AG10803 (cell line): ENCODE data around the gene VPS37C.

ENCODE experiments used
- DNase-seq: peaks from one replicate; pipeline ENCODE4 v3.0.0; 2010; ENCODE audit warnings: low read depth
- H3K4me3 ChIP-seq: 2 replicates; pipeline ENCODE4 v1.5.1; 2011; ENCODE audit warnings: mild to moderate bottlenecking, low read length, control low read depth
- TF ChIP-seq, protein P1 (sequence below): conservative IDR thresholded peaks from 2 replicates; pipeline ENCODE4 v1.5.1; 2011; ENCODE audit warnings: mild to moderate bottlenecking, low read length, control low read depth, inconsistent platforms

VPS37C gene

GRCh38 chr11:61122761-61123160 lies 38.5 kb downstream of the VPS37C start:
- TF ChIP-seq, protein P1, sequence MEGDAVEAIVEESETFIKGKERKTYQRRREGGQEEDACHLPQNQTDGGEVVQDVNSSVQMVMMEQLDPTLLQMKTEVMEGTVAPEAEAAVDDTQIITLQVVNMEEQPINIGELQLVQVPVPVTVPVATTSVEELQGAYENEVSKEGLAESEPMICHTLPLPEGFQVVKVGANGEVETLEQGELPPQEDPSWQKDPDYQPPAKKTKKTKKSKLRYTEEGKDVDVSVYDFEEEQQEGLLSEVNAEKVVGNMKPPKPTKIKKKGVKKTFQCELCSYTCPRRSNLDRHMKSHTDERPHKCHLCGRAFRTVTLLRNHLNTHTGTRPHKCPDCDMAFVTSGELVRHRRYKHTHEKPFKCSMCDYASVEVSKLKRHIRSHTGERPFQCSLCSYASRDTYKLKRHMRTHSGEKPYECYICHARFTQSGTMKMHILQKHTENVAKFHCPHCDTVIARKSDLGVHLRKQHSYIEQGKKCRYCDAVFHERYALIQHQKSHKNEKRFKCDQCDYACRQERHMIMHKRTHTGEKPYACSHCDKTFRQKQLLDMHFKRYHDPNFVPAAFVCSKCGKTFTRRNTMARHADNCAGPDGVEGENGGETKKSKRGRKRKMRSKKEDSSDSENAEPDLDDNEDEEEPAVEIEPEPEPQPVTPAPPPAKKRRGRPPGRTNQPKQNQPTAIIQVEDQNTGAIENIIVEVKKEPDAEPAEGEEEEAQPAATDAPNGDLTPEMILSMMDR = no peak
- no peak for DNase-seq
- no peak overlapping the region for H3K4me3 ChIP-seq

- TF ChIP-seq, protein P1 = no peak
- no peak overlapping the region for H3K4me3 ChIP-seq
- no peak for DNase-seq
These were observed 39.3 kb downstream of the VPS37C start for GRCh38 chr11:61121917-61122316.

GRCh38 chr11:61121192-61121831 lies 39.9 kb downstream of the VPS37C start:
- H3K4me3 ChIP-seq = no peak overlapping the region
- TF ChIP-seq, protein P1 = no peak
- no peak for DNase-seq

- no peak overlapping the region for H3K4me3 ChIP-seq
- peak; percentile 15 for DNase-seq
- TF ChIP-seq, protein P1 = no peak
These were observed 40.5 kb downstream of the VPS37C start for GRCh38 chr11:61120706-61121191.

GRCh38 chr11:61120099-61120705 lies 41.0 kb downstream of the VPS37C start:
- H3K4me3 ChIP-seq = no peak overlapping the region
- TF ChIP-seq, protein P1 = no peak
- DNase-seq = no peak

- TF ChIP-seq, protein P1 = no peak
- no peak overlapping the region for H3K4me3 ChIP-seq
- no peak for DNase-seq
These were observed 41.7 kb downstream of the VPS37C start for GRCh38 chr11:61119571-61119970.

DNA sequence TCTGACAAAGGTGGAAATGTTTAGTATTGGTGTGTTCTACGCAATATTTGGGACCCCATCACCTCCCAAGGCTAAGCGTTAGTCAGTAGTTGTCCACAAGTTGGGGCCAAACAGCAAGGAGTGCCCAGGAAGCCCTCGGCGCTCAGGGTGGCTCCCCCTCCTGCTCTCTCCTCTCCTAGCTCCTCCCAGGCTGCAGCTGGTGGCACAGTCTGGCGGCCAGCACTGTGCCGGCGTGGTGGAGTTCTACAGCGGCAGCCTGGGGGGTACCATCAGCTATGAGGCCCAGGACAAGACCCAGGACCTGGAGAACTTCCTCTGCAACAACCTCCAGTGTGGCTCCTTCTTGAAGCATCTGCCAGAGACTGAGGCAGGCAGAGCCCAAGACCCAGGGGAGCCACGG lies 42.2 kb downstream of the VPS37C start:
- DNase-seq = no peak
- TF ChIP-seq, protein P1 = no peak
- no peak overlapping the region for H3K4me3 ChIP-seq
